Fibroblast of skin of back (primary cell): ENCODE data around the gene NACC2.
A peak's percentile ranks its signal among the peaks of the same experiment; 100 is the strongest.
"Not testable (repeated sequence)": the region's sequence is repeated elsewhere in the genome, so short reads cannot be mapped to it uniquely, and the experiment has no call there.

ENCODE experiments used
- DNase-seq: peaks from one replicate; pipeline ENCODE4 v3.0.0-alpha.2; 2013

The NACC2 gene

GRCh38 chr9:135973277-135974219, 121.5 kb downstream of the NACC2 start:
- no peak for DNase-seq

DNA sequence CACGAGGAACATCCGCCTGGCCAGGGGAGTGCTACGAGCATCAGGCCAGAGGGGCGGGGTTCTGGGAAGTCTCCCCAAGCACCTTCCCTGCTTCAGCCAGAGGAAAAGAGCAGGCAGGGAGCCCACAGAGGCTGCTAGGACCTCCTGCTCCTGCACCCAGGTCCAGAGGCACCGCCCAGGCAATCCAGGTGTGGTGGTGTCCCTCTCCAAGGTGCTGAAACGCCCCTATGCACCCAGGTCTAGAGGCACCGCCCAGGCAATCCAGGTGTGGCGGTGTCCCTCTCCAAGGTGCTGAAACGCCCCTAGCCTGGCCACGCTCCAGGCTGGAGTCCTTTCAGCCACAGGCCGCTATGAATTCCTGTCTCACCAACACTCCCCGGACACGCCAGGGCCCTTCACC, 123.2 kb downstream of the NACC2 start:
- no peak for DNase-seq

GRCh38 chr9:135971111-135971766, 123.8 kb downstream of the NACC2 start:
- DNase-seq: peak; percentile 68

- DNase-seq: no peak
These were observed 124.8 kb downstream of the NACC2 start for GRCh38 chr9:135970128-135970815.

GRCh38 chr9:135969064-135969683, 125.9 kb downstream of the NACC2 start:
- no peak for DNase-seq

- no peak for DNase-seq
These were observed 126.5 kb downstream of the NACC2 start for GRCh38 chr9:135968601-135969000.

- no peak for DNase-seq
These were observed 127.0 kb downstream of the NACC2 start for GRCh38 chr9:135968083-135968476.

DNA sequence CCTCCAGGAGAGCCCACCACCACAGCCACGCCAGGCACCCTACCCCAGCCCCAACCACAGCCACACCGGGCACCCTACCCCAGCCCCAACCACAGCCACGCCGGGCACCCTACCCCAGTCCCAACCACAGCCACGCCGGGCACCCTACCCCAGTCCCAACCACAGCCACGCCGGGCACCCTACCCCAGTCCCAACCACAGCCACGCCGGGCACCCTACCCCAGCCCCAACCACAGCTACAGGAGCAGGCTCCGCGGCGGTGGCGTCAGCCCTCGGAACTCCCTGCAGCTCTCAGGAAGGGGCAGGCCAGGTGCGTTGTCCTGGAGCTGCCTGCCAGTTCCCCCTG, 128.2 kb downstream of the NACC2 start:
- not testable (repeated sequence) for DNase-seq

DNA sequence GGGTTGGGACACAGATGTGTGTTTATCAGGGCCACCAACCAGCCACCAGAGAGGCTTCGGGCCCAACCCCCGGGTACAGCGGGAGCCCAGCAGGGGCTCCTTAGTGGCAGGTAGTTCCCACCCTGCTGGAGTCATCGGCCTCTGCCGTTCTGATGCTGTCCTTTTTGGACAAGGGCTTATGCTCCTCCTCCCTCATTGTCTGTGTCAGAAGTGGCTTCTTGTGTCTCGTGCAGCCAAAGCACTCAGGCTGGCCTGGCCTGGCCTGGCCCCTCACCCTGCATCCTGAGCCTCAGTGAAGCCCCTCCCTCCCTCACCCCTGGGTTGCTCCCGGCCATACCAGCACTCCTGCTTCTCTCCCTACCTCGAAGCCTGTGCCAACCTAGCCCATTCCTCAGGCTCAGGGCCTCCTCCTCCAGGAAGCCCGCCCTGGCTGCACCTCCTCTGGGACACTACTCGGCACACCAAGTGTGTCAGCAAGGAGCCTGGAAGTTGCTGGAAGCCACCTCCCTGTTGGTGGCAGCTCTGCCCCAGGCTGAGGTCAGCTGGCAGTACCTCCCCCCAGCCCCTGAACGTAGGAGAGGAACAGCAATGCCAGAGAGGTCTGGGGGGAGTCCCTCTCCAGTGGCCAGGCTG, 129.8 kb downstream of the NACC2 start:
- DNase-seq: no peak

GRCh38 chr9:135963938-135964337, 131.2 kb downstream of the NACC2 start:
- DNase-seq: no peak

DNA sequence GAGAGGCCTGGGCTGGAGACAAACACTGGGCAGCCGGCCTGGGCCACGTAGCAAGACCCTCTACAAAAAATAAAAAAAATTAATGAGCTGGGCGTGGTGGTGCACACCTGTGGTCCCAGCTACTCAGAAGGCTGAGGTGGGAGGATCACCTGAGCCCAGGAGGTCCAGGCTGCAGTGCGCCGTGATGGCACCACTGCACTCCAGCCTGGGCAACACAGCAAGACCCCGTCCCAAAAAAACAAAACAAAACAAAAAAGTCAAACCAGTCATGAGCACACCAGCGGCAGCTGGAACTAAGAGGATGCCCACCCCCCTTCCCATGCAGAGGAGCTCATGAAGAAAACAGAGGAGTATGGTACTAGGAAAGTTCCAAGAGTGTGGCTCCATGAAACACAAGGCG, 131.8 kb downstream of the NACC2 start:
- no peak for DNase-seq

DNA sequence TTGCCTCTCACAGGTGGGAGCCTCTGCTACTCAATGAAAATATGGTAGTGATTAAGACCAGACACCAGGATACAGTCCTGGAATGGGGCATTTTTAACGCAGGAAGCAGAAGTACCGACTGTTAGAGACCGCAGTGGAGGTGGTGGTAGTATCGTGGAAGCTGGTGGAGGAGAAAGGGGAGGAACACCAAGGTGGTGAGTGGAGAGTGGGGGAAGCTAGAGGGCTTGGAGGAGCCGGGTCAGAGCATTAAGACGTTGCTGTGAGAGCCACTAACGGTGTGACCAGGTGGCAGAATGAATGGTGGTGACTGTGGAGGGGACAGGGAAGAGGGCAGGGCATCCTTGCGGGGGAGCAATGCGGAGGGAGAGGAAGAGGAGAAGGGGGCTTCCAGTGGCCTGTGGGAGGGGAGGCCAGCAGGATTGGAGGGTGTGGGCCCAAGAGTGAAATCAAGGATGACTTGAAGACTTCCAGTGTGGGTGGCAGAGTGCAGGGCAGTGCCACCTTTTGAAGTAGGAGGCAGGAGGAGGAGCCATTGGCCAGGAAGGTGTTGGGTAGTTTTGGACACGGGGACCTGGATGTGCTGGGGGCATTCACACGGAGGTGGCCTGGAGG, 132.3 kb downstream of the NACC2 start:
- DNase-seq: no peak

DNA sequence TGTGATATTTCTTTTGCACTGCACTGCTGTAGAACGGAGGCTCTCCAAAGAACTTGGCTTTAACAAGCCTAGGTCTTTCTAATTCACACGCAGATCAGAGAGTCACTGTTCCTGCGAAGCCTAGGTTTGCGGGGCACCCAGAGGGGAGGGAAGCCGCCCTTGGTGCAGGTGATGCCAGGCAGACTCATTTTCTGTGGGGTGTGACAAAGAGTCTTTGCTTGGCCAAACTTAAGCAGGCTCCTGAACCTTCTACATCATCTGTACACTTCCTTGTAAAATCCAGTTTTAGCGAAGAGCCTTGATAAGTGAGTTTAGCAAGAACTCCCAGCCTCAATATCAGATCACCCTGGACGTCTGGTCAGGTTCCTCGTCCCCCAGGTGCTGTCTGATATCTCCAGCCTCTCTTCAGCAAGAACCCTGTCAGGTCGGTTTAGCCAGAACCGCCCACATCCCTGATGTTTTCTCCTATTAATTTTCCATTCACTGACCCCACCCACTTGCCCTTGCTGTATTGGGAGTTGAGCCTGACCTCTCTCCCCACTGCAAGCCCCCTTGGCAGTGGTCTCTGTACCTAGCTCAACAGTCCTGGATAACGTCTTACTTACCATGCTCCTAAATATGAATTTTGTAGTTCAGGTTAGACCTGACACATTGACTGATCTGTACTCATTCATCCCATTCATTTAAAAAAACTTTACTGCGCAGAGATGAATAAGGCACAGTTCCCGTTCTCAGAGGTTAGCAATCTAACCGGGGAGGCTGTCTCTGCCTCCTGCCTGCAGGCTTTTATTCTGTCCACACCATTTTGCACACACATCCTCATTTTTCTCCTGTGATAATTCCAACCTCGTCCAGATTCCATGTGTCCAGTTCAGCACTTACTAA, 133.0 kb downstream of the NACC2 start:
- no peak for DNase-seq

DNA sequence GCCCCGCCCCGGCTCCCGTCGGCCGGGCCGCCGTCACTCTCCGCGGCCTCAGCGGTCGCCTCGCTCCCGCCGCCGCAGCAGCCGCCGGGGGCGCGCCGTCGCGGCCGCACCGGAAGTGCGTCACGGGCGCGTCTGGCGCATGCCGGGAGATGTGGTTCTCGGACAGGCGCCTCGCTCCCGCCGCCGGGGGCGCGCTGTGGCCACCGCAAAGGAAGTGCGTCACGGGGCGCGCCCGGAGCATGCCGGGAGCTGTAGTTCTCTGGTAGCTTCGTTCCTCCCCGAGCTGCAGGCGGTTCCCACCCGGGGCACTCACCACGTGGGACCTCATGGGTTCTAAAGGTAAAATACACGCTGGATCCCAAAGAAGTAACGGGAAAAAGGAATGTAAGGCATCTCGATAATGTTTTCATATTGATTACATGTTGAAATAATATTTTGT, 133.8 kb downstream of the NACC2 start, which contains the start of gene UBAC1:
Gene UBAC1, minus strand, starts transcription at position 97 of the 439 bp plus-strand sequence. CDS start 211 bp downstream, outside the sequence.
- DNase-seq: peak; percentile 95

- DNase-seq: no peak
These were observed 134.4 kb downstream of the NACC2 start for GRCh38 chr9:135960411-135961276.

GRCh38 chr9:135959814-135960213, 135.3 kb downstream of the NACC2 start:
- DNase-seq: no peak

GRCh38 chr9:135958485-135958884, 136.6 kb downstream of the NACC2 start:
- DNase-seq: no peak

GRCh38 chr9:135957431-135957830, 137.7 kb downstream of the NACC2 start:
- no peak for DNase-seq

DNA sequence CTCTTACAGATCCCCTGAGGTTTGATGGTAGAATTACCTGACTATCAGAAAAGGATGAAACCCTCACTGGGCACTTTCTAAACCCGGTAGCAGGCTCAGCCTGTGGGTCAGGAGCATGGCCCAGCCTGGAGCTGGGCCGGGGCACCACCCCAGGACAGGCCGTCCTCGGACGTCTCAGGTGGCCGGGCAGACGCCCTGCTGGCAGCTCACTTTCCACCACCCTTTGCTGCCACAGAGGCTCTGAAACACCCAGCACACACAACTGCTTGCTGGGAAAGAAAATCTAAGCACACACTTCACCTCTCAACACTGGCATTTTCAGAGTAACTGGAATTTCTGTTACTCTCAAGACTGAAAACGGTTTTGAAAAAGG, 138.3 kb downstream of the NACC2 start:
- no peak for DNase-seq
